GM19099 (cell line): Measurements from ENCODE around the gene SLC29A3.

Source experiments
- POLR2A ChIP-seq: IDR thresholded peaks from 3 replicates; pipeline ENCODE4 v1.6.1; 2011; ENCODE audit warnings: low read depth; ENCODE audit not compliant: insufficient read length; ENCODE audit errors: extremely low read depth

Gene SLC29A3

DNA sequence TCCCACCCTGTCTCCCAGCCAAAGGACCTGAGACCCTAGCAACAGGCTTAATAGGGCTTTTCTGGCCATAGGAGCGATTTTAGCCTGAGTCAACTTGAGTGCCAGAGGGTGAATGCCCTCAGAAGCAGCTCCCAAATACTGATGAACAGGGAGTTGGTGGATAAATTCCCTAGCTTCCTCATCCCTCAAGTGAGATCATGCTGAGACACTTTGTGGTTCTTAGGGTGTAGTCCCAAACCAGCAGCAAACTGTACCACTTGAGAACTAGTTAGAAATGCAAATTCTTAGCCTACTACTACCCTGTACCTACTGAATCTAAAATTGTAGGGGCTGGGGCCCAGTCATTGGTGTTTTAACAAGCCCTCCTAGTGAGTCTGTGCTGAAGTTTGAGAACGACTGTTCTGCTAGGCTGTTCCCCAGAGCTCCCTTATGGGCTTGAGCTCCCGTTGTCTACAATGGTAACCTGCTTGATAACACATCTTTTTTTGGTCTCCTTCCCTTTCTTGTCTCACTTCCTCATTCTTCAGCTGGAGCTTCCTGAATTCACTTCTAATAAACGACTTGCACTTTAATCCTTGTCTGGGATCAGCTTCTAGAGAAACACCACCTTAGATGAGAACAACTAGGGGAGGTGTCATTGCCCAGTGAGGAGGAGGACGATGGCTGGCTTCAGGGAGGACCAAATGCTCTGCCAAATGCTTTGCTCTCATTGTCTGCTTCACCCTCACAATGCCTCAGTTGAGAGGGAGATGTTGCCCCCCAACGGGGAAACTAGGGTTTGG, 59.5 kb downstream of the SLC29A3 start:
- no peak for TF ChIP-seq POLR2A

DNA sequence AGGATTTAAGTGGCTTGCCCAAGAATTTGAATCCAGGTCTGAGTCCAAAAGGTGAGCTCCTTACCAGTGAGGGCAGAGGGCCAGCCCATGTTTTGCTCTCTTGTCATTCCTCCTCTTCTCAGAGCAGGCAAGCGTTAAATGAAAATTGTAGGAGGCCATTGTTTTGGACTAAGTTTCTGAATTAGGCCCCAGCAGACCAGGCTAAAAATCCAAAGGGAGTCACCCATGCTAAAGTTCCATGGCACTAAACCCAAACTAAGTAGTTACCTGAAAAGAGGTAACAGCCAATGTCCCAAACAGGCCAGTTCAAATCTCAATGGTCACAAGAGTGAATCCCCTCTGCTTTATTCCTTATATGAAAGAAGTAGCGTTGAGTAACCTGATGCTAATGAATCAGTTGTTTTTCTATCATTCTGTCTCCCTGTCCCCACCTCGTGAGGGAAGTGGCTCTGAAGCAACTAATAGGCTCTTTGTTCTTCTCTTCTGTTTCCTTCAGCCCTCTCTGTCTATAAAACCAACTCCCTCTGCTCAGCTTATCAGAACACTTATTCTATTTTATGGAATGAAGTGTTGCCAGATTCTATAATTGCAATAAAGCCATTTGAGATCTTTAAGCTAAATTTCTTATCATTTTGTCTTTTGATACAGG, 60.2 kb downstream of the SLC29A3 start:
- no peak for TF ChIP-seq POLR2A

DNA sequence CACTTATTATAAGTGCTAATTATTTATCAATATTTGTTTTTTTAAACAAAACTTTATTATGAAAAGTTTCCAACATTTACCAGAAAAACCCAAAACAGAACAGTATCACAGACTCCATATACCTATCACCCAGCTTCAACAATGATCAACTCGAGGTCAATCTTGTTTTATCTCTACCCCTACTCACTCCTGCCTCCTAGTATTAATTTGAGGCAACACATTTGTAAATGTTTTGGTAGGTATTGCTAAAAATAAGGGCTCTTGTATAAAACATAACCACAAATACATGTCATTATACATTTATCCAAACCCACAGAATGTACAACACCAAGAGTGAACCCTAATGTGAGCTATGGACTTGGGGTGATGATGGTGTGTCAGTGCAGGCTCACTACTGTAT, 61.8 kb downstream of the SLC29A3 start:
- no peak for TF ChIP-seq POLR2A

GRCh38 chr10:71381611-71382010, 62.6 kb downstream of the SLC29A3 start:
- TF ChIP-seq POLR2A = no peak

DNA sequence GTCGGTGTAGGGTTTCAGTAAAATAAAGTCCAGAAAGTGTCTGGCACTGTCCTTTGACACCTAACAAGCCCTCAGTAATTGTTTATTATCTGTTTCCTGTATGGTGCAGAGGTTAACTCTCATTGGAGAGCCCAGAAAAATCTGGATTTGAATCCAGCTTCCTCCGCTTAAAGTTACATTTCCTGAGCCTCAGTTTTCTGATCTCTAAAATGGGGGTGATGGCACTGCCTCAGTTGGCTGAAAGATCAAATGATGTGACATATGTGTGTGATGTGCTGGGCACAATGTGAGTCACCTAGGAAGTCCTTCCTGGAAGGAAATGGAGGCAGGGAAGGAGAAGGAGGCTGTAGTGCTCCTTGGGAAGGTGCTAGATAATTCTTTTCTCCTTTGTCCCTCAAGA, 63.0 kb downstream of the SLC29A3 start:
- TF ChIP-seq POLR2A = no peak

- TF ChIP-seq POLR2A = no peak
Observed at GRCh38 chr10:71382757-71383156, 63.7 kb downstream of the SLC29A3 start.

GRCh38 chr10:71383972-71384687, 65.1 kb downstream of the SLC29A3 start:
- no peak for TF ChIP-seq POLR2A

- no peak for TF ChIP-seq POLR2A
Observed at GRCh38 chr10:71388171-71388570, 69.1 kb downstream of the SLC29A3 start.

- no peak for TF ChIP-seq POLR2A
Observed at GRCh38 chr10:71388583-71389310, 69.7 kb downstream of the SLC29A3 start.

- TF ChIP-seq POLR2A = no peak
Observed at GRCh38 chr10:71389768-71390460, 70.9 kb downstream of the SLC29A3 start.

DNA sequence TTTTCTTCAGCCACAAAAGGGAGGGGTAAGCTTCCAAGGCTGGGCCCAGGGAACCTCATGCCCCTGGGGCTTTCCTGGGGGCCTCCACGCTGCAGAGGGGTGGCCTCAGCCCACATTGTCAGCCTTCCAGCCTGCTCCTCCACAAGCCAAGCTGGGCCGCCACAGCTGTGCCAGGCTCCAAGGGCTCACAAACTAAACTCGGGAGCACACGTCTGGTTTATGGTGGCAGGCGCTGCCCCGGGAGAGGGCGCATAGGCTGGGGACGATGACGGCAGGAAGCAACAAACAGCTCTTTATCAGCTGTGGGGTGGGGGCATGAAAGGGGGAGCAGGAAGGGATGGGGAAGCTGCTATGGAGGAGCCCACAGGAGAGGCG, 71.4 kb downstream of the SLC29A3 start:
- TF ChIP-seq POLR2A = no peak

DNA sequence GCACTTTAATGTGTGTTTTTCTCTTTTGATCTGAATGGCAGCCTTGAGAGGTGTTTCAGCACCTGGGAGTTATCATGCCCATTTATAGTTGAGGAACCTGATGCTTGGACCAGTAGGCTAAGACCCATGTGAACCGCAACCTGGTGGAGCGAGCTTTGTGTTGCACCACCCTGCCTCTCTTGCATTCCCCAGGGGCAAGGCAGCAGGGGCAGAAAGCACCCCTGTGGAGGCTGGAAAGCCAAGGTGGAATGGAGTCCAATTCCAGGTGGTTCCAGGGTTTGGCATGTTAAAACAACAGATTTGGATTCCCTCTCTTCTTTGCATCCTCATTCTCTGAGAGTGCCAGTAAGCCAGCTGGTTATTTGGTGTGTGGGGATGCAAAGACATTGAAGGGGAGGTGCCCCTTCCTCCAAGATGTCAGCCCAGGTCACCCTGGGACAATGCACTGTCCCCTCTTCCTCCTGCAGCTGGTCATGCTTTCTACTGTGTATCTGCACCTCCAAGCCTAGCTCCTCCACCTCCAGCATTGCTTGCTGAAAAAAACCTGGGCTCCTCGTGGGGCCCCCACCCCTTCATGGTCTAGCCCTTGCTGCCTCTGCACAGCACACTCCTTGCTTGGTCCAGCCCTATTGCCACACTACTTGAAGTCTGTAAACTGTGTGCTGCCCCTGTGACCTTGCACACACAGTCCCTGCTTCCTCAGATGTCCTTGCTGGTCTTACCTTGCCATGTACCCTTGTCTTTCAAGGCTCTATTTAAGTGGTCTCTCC, 72.0 kb downstream of the SLC29A3 start:
- TF ChIP-seq POLR2A = no peak

- TF ChIP-seq POLR2A = no peak
Observed at GRCh38 chr10:71391701-71392100, 72.6 kb downstream of the SLC29A3 start.

DNA sequence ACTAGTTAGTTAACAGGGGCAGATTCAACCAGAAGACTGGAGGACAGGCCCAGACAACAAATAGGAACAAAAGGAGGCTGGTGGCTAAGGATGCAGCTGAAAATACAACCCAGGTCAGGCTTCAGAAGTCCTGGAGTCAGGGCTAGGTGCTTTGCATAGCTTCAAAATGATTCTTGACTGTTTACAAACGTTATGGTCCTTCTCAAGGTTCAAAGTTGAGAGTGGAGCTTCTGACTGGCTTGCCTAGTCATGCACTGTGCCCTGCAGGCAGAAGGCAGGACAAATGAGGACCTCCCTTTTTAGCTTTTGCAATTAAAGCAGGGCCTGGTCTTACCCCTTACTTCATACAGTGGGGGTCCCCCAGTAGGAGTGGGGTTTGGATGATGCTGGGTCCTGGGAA, 73.2 kb downstream of the SLC29A3 start:
- no peak for TF ChIP-seq POLR2A
